Adrenal gland (tissue), 5 donors: ENCODE data around the gene ERLEC1.

Source experiments
- POLR2A ChIP-seq, 2 donors: fragments of 450-650 bp; IDR thresholded peaks; one replicate each; pipeline ENCODE4 v1.6.1; 2017; ENCODE audit warnings: antibody characterized with exemption in 2 of 2, mild to moderate bottlenecking in 2 of 2, moderate library complexity in 1 of 2
- TF ChIP-seq, protein P1 (sequence below), 6 experiments: fragments of 450-650 bp in 4 of 6; fragments of 200-600 bp in 2 of 6; sonication (generic) in 1 of 6; IDR thresholded peaks; 1 replicate in 5 of 6; 2 replicates in 1 of 6; pipeline versions ENCODE4 v1.5.1 to v1.8.0; 2016 to 2021; ENCODE audit warnings: antibody characterized with exemption in 6 of 6, mild to moderate bottlenecking in 2 of 6, moderate library complexity in 1 of 6
- donor health status: DM: no; HTN: no; CAD: no.

DNA sequence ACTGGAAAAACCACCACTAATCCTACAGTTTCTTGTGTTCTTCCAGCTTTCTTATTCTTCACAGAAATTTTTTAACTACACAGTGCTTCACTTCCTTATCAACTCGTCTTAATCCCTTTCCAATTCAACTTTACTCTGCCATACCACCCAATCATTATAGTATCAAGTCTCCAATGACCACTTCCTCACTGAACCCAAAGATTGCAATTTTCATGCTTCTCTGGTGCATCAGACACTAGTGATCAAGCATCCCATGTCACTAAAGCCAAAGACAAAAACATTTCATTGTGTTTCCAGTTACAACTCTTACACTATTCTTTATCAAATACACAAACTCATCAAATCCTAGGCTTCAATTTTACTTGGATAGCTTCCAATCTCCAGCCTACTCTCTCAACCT, 9.7 kb upstream of the ERLEC1 start:
- TF ChIP-seq, protein P1, sequence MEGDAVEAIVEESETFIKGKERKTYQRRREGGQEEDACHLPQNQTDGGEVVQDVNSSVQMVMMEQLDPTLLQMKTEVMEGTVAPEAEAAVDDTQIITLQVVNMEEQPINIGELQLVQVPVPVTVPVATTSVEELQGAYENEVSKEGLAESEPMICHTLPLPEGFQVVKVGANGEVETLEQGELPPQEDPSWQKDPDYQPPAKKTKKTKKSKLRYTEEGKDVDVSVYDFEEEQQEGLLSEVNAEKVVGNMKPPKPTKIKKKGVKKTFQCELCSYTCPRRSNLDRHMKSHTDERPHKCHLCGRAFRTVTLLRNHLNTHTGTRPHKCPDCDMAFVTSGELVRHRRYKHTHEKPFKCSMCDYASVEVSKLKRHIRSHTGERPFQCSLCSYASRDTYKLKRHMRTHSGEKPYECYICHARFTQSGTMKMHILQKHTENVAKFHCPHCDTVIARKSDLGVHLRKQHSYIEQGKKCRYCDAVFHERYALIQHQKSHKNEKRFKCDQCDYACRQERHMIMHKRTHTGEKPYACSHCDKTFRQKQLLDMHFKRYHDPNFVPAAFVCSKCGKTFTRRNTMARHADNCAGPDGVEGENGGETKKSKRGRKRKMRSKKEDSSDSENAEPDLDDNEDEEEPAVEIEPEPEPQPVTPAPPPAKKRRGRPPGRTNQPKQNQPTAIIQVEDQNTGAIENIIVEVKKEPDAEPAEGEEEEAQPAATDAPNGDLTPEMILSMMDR (IDR thresholded peaks at IDR 0.05) = no peak
- TF ChIP-seq POLR2A (IDR thresholded peaks at IDR 0.05) = no peak
